Activated CD8-positive, alpha-beta memory T cell treated with anti-CD3 and anti-CD28 coated beads for 4 hours (primary cell): ENCODE data around the gene LMF2.
"Not testable (repeated sequence)": the region's sequence is repeated elsewhere in the genome, so short reads cannot be mapped to it uniquely, and the experiment has no call there.

ENCODE experiments used
- DNase-seq, 2 donors: peaks; one replicate each; pipeline ENCODE4 v3.0.0-alpha.2; 2020; ENCODE audit warnings: low read depth in 2 of 2

Gene LMF2

GRCh38 chr22:50523458-50523805 lies 15.9 kb upstream of the LMF2 start:
- no peak for DNase-seq

DNA sequence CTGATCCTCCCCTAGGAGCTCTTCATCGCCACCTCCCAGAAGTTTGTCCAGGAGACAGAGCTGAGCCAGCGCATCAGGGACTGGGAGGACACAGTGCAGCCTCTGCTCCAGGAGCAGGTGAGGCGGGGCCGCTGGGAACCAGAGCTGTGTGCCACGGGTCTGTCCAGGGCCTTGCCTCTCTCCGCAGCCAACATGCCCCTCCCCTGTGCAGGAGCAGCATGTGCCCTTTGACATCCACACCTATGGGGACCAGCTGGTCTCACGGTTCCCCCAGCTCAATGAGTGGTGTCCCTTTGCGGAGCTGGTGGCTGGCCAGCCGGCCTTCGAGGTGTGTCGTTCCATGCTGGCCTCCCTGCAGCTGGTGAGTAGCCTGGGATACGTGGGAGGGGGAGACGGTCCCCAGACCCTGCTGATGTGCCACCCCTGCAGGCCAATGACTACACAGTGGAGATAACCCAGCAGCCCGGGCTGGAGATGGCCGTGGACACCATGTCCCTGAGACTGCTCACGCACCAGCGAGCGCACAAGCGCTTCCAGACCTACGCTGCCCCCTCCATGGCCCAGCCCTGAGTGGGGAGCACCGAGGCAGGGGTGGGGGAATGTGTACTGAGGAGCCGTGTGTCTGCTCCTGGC lies 15.4 kb upstream of the LMF2 start:
- DNase-seq: no peak

- DNase-seq: no peak
These were observed 14.8 kb upstream of the LMF2 start for GRCh38 chr22:50522208-50522805.

GRCh38 chr22:50521710-50522109 lies 14.2 kb upstream of the LMF2 start:
- DNase-seq: no peak

GRCh38 chr22:50520826-50521453 lies 13.4 kb upstream of the LMF2 start:
- DNase-seq: no peak

GRCh38 chr22:50520184-50520583 lies 12.7 kb upstream of the LMF2 start:
- not testable (repeated sequence) for DNase-seq

DNA sequence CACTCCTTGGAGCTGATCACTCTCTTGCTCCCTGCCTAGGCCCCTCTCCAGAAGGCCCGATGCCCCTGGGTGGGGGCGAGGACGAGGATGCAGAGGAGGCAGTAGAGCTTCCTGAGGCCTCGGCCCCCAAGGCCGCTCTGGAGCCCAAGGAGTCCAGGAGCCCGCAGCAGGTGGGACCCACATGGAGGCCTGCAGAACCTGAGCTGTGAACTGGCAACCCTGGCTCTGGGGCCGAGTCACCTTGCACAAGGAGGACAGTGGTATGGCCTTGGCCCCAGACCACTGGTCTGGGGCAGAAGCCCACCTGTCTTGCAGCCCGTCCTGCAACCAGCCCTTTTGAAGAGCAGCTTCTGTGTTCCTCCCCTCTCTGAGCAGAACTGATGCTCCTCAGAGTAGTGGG lies 11.6 kb upstream of the LMF2 start:
- DNase-seq: no peak

DNA sequence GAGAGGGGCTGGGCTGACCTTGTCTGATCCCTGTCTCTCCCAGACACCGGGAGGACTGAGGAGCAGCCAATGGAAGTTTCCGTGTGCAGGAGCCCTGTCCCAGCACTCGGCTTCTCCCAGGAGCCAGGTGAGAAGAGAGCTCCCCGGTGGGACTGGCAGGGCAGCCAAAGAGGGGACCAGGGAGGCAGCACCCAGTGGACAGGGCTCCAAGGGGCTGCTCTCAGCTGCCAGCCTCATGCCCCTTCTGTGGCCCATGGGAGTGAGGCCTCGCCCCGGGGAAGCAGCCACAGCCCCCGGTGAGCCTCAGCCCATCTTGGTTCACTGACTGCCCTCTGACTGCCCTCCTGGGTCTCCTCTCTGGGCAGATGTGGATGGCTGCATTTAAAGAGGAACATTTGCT lies 11.1 kb upstream of the LMF2 start:
- DNase-seq: no peak

GRCh38 chr22:50517495-50518260 lies 10.2 kb upstream of the LMF2 start:
- DNase-seq: no peak

DNA sequence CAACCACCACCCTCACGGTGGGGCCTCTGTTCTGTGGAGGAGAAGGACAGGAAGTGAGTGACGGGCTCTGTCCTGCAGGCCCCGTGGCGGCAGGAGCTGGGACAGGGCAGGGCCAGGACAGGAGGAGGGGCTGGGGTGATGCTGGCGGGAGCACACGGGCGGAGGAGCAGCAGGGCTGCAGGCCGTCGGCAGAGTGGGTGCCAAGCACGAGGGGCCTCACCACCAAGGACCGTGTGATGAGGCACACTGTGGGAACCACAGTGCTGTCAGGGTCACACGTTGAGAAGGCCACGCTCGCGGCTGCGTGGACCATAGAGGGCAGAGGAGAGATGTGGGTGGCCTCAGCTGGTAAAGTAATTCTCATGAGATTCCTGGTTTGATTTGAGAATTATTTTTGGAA lies 9.4 kb upstream of the LMF2 start:
- DNase-seq: no peak

GRCh38 chr22:50516068-50516467 lies 8.6 kb upstream of the LMF2 start:
- DNase-seq: no peak

DNA sequence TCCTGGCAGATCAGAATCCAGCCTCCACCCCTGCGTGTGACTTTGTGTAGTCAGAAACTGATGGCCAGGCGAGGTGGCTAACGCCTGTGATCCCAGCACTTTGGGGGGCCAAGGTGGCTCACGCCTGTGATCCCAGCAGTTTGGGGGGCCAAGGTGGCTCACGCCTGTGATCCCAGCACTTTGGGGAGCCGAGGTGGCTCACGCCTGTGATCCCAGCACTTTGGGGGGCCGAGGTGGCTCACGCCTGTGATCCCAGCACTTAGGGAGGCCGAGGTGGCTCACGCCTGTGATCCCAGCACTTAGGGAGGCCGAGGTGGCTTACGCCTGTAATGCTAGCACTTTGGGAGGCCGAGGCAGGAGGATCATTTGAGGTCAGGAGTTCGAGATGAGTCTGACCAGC lies 5.7 kb upstream of the LMF2 start:
- no peak for DNase-seq

- DNase-seq: no peak
These were observed 1.4 kb upstream of the LMF2 start for GRCh38 chr22:50508897-50509296.

- DNase-seq: peak; percentile 96 to 97
These were observed 736 bp upstream of the LMF2 start, which contains the start of gene NCAPH2 for GRCh38 chr22:50507991-50508884. TSS of gene NCAPH2 (plus strand) at chr22:50508224. CDS start at chr22:50508338, 114 bp downstream.

- DNase-seq: no peak
These were observed 686 bp downstream of the LMF2 start for GRCh38 chr22:50506611-50507420.

GRCh38 chr22:50505776-50506610 lies 1.5 kb downstream of the LMF2 start:
- no peak for DNase-seq

GRCh38 chr22:50505276-50505775 lies 2.2 kb downstream of the LMF2 start:
- no peak for DNase-seq

DNA sequence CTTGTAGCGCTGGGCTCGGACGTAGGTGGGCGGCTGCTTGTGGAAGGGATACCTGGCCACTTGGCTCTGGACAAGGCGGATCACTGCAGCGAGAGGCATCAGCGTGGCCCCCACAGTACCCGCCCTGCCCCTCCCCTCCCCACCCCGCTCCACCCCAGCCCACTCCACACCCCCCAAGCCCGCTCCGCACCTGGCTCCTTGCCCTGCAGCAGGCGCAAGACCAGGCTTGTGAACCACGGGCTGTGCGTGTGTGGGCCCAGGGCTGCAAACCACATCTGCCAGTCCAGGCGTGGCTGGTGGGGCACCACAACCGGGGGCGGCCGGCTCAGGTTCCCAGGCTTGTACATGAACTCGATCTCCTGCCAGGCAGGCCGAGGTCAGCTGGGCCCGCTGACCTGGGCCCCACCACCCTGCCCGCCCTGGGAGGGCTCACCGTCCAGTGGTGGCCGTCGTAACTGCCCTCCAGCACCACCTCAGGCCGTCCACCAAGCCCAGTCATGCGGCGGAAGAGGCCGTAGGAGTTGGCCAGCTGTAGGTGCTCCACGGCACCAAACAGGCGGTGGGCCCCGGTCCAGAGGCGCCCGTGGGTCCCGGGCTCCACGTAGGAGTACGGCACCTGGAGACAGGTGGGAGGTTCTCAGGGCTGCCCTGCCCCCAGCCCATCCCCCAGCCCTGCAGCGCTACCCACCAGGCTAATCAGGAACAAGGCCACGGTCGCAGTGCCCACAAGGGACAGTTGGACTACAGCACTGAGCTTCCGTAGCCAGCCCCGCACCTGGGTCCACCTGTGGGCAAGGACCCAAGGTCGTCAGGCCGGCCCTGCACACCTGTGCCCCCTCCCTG lies 2.9 kb downstream of the LMF2 start:
- no peak for DNase-seq
